ENCODE results near the gene VCL. TPM values are rescaled to one million over a fixed set of nuclear protein-coding genes. Genes with fewer than 3 reads are reported as not detected.

The VCL gene
- total RNA-seq, 1 experiment from 2014 or later = 31.6 TPM

GRCh38 chr10:74072503-74072902, 74.6 kb downstream of the VCL start:
- no peak for DNase-seq (ENCODE audit: low spot score)

- DNase-seq (ENCODE audit: low spot score) = no peak
These were observed 78.0 kb downstream of the VCL start for GRCh38 chr10:74075906-74076305.

- no peak for DNase-seq (ENCODE audit: low spot score)
These were observed 79.0 kb downstream of the VCL start for GRCh38 chr10:74076961-74077360.

- no peak for DNase-seq (ENCODE audit: low spot score)
These were observed 79.5 kb downstream of the VCL start for GRCh38 chr10:74077416-74077815.

GRCh38 chr10:74078037-74078436, 80.1 kb downstream of the VCL start:
- DNase-seq (ENCODE audit: low spot score) = no peak

- no peak for DNase-seq (ENCODE audit: low spot score)
These were observed 81.4 kb downstream of the VCL start for GRCh38 chr10:74079028-74079935.

- DNase-seq (ENCODE audit: low spot score) = no peak
These were observed 82.1 kb downstream of the VCL start for GRCh38 chr10:74079936-74080590.

- DNase-seq (ENCODE audit: low spot score) = peak; percentile 69
These were observed 83.4 kb downstream of the VCL start for GRCh38 chr10:74081192-74081803.

GRCh38 chr10:74081941-74082718, 84.2 kb downstream of the VCL start:
- no peak for DNase-seq (ENCODE audit: low spot score)

GRCh38 chr10:74083304-74083703, 85.4 kb downstream of the VCL start:
- no peak for DNase-seq (ENCODE audit: low spot score)

- DNase-seq (ENCODE audit: low spot score) = no peak
These were observed 87.0 kb downstream of the VCL start for GRCh38 chr10:74084955-74085354.

- no peak for DNase-seq (ENCODE audit: low spot score)
These were observed 88.4 kb downstream of the VCL start for GRCh38 chr10:74086317-74086716.

GRCh38 chr10:74088722-74089121, 90.8 kb downstream of the VCL start:
- DNase-seq (ENCODE audit: low spot score) = no peak

- no peak for DNase-seq (ENCODE audit: low spot score)
These were observed 94.5 kb downstream of the VCL start for GRCh38 chr10:74092372-74092771.

- no peak for DNase-seq (ENCODE audit: low spot score)
These were observed 95.7 kb downstream of the VCL start for GRCh38 chr10:74093530-74094164.

GRCh38 chr10:74094231-74094630, 96.3 kb downstream of the VCL start:
- DNase-seq (ENCODE audit: low spot score) = no peak

GRCh38 chr10:74096777-74097176, 98.9 kb downstream of the VCL start:
- no peak for DNase-seq (ENCODE audit: low spot score)

GRCh38 chr10:74097776-74098175, 99.9 kb downstream of the VCL start:
- DNase-seq (ENCODE audit: low spot score) = no peak

- no peak for DNase-seq (ENCODE audit: low spot score)
These were observed 101.5 kb downstream of the VCL start for GRCh38 chr10:74099420-74099819.

GRCh38 chr10:74099836-74100235, 101.9 kb downstream of the VCL start:
- DNase-seq (ENCODE audit: low spot score) = no peak

- peak; percentile 36 for DNase-seq (ENCODE audit: low spot score)
These were observed 105.8 kb downstream of the VCL start for GRCh38 chr10:74103560-74104258.
